Fibroblast of lung (primary cell): ENCODE results near the gene ATP11A. TPM values are rescaled to one million over a fixed set of nuclear protein-coding genes. Genes with fewer than 3 reads are reported as not detected.

Experiments used
- DNase-seq, 2 donors: peaks; one replicate each; pipeline versions ENCODE4 v3.0.0 to v3.0.0-alpha.2; 2010; ENCODE audit warnings: low read depth in 2 of 2
- H2AFZ ChIP-seq: 2 replicates; pipeline ENCODE4 v1.5.1; 2012; ENCODE audit warnings: low read length, control low read depth, inconsistent platforms
- H3K27ac ChIP-seq: 2 replicates; pipeline ENCODE4 v1.5.1; 2011; ENCODE audit warnings: low read length, control low read depth; ENCODE audit not compliant: insufficient read depth
- H3K27me3 ChIP-seq: 2 replicates; pipeline ENCODE4 v1.5.1; 2011; ENCODE audit warnings: mild to moderate bottlenecking, low read length; ENCODE audit not compliant: control insufficient read depth, insufficient read depth
- H3K36me3 ChIP-seq: 2 replicates; pipeline ENCODE4 v1.5.1; 2011; ENCODE audit warnings: low read length; ENCODE audit not compliant: control insufficient read depth, insufficient read depth
- H3K4me1 ChIP-seq: 2 replicates; pipeline ENCODE4 v1.5.1; 2011; ENCODE audit warnings: low read length; ENCODE audit not compliant: control insufficient read depth, insufficient read depth; ENCODE audit errors: extremely low read depth
- H3K4me2 ChIP-seq: 2 replicates; pipeline ENCODE4 v1.5.1; 2011; ENCODE audit warnings: low read length, control low read depth; ENCODE audit not compliant: insufficient read depth; ENCODE audit errors: extremely low read depth
- H3K4me3 ChIP-seq, 4 experiments: fragments of 200-600 bp in 1 of 4; sonication (generic) in 1 of 4; replicated peaks in 1 of 4; 2 replicates each; pipeline ENCODE4 v1.5.1; 2011 to 2016; ENCODE audit warnings: low read length in 4 of 4, low read depth in 3 of 4, mild to moderate bottlenecking in 3 of 4, control low read depth in 2 of 4, inconsistent platforms in 1 of 4, mixed read lengths in 1 of 4; ENCODE audit not compliant: insufficient read depth in 1 of 4; ENCODE audit errors: control extremely low read depth in 1 of 4
- H3K79me2 ChIP-seq: 2 replicates; pipeline ENCODE4 v1.5.1; 2012; ENCODE audit warnings: mild to moderate bottlenecking, low read length, inconsistent platforms; ENCODE audit not compliant: control insufficient read depth, insufficient read depth
- H3K9ac ChIP-seq: 2 replicates; pipeline ENCODE4 v1.5.1; 2011; ENCODE audit warnings: mild to moderate bottlenecking, low read length, control low read depth; ENCODE audit not compliant: insufficient read depth
- H3K9me3 ChIP-seq: 2 replicates; pipeline ENCODE4 v1.5.1; 2012; ENCODE audit warnings: low read depth, low read length; ENCODE audit not compliant: control insufficient read depth, insufficient read depth
- H4K20me1 ChIP-seq: 2 replicates; pipeline ENCODE4 v1.5.1; 2011; ENCODE audit warnings: low read length; ENCODE audit not compliant: control insufficient read depth, insufficient read depth; ENCODE audit errors: extremely low read depth
- CTCF ChIP-seq, 2 donors: IDR thresholded peaks in 1 of 2; conservative IDR thresholded peaks in 1 of 2; 1 replicate in 1 of 2; 2 replicates in 1 of 2; pipeline ENCODE4 v1.5.1; 2011 to 2012; ENCODE audit warnings: low read length in 2 of 2, control low read depth in 1 of 2, inconsistent platforms in 1 of 2, low read depth in 1 of 2, mild to moderate bottlenecking in 1 of 2
- EZH2 ChIP-seq: IDR thresholded peaks from 2 replicates; pipeline ENCODE4 v1.5.1; 2012; ENCODE audit warnings: low read length, control low read depth, mild to moderate bottlenecking; ENCODE audit errors: missing control alignments
- polyA plus RNA-seq, 2 donors: library from polyadenylated mRNA; depleted of rRNA in 1 of 2; stranded (reverse) in 1 of 2; unstranded in 1 of 2; fragments of >200 nt; gene quantifications; 2 replicates each; pipeline ENCODE4 v1.2.1, GENCODE V29; 2011 to 2012; ENCODE audit warnings: missing spikeins in 1 of 2
- total RNA-seq: library from RNA; depleted of rRNA; stranded (reverse); fragments of >200 nt; gene quantifications from 2 replicates; pipeline ENCODE4 v1.2.1, GENCODE V29; 2014

ATP11A gene
- total and polyA plus RNA-seq, 2 donors (not counting 1 experiment from before 2014, with no cell fraction given): 2.3 to 7.8 TPM

GRCh38 chr13:112774829-112775565 is 85.2 kb downstream of the ATP11A start:
- no peaks in the 10 kb centered on the region for H3K9me3 ChIP-seq
- no peak overlapping the region for H3K4me3 ChIP-seq
- no peak overlapping the region for H3K9ac ChIP-seq
- no peaks in the 10 kb centered on the region for H3K36me3 ChIP-seq
- no peak overlapping the region for H3K27ac ChIP-seq
- no peak overlapping the region for H3K4me2 ChIP-seq
- no peak for TF ChIP-seq CTCF (conservative IDR thresholded peaks at IDR 0.05 in 1 of 2, IDR thresholded peaks at IDR 0.05 in 1 of 2; ENCODE audit: low read depth in 1 of 2, low read length in 2 of 2)
- no peak for TF ChIP-seq EZH2
- H4K20me1 ChIP-seq: no peaks in the 10 kb centered on the region
- no peaks in the 10 kb centered on the region for H3K27me3 ChIP-seq
- DNase-seq: no peak
- H3K4me1 ChIP-seq: no peaks in the 10 kb centered on the region
- no peaks in the 10 kb centered on the region for H3K79me2 ChIP-seq
- no peak overlapping the region for H2AFZ ChIP-seq

DNA sequence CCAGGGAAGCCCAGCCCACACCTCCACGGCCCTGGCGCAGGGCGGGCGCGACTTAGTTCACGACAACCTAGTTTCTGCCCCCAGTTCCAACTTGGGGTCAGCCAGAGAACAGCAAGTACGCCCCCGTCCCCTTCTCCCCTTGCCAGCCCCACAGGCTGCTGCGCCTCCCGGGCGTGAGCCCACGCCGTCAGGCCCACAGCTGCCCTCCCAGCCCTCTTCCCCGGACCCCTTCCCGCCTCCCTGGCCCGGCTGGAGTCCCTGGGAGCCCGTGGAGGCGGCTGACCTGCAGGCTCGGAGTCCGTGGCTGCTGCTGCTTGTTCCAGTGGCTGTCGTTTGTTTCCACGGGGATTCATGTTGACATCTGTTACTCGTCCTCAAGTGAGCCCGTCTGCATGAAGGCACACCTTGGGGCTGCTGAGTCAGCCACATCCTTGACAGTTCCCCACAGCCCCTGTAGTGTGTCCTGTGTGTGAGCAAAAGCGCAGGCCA is 86.0 kb downstream of the ATP11A start:
- Histone ChIP-seq H3K36me3 (no peaks in the 10 kb centered on the region), H3K9ac (no peak overlapping the region), H3K79me2 (no peaks in the 10 kb centered on the region), H2AFZ (no peak overlapping the region), H3K27ac (no peak overlapping the region), H3K4me3 (no peak overlapping the region), H3K27me3 (no peaks in the 10 kb centered on the region), H3K4me2 (no peak overlapping the region), H3K4me1 (no peaks in the 10 kb centered on the region), H4K20me1 (no peaks in the 10 kb centered on the region), H3K9me3 (no peaks in the 10 kb centered on the region)
- no peak for TF ChIP-seq CTCF (conservative IDR thresholded peaks at IDR 0.05 in 1 of 2, IDR thresholded peaks at IDR 0.05 in 1 of 2; ENCODE audit: low read depth in 1 of 2, low read length in 2 of 2)
- TF ChIP-seq EZH2: no peak
- DNase-seq: no peak

DNA sequence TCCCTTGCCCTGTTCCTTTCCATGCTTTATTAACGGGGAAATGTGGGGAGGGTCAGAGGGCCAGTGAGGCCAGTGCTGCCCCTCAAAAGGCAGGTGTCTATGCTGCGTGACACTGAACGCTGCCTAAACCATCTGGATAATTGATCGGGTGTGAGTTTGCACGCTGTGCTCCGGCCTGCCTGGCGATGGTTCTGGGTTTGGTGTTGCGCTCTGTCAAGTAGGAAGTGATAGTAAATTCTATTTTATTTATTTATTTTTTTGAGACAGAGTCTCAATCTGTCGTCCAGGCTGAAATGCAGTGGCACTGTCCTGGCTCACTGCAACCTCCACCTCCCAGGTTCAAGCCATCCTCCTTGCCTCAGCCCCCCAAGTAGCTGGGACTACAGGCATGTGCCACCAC is 86.5 kb downstream of the ATP11A start:
- no peak for DNase-seq
- Histone ChIP-seq H3K4me3 (no peak overlapping the region), H3K9ac (no peak overlapping the region), H3K79me2 (no peaks in the 10 kb centered on the region), H2AFZ (no peak overlapping the region), H4K20me1 (no peaks in the 10 kb centered on the region), H3K36me3 (no peaks in the 10 kb centered on the region), H3K4me2 (no peak overlapping the region), H3K9me3 (no peaks in the 10 kb centered on the region), H3K4me1 (no peaks in the 10 kb centered on the region), H3K27me3 (no peaks in the 10 kb centered on the region), H3K27ac (no peak overlapping the region)
- TF ChIP-seq EZH2: no peak
- no peak for TF ChIP-seq CTCF (conservative IDR thresholded peaks at IDR 0.05 in 1 of 2, IDR thresholded peaks at IDR 0.05 in 1 of 2; ENCODE audit: low read depth in 1 of 2, low read length in 2 of 2)
